ENCODE results near the gene UCKL1.

Gene UCKL1

DNA sequence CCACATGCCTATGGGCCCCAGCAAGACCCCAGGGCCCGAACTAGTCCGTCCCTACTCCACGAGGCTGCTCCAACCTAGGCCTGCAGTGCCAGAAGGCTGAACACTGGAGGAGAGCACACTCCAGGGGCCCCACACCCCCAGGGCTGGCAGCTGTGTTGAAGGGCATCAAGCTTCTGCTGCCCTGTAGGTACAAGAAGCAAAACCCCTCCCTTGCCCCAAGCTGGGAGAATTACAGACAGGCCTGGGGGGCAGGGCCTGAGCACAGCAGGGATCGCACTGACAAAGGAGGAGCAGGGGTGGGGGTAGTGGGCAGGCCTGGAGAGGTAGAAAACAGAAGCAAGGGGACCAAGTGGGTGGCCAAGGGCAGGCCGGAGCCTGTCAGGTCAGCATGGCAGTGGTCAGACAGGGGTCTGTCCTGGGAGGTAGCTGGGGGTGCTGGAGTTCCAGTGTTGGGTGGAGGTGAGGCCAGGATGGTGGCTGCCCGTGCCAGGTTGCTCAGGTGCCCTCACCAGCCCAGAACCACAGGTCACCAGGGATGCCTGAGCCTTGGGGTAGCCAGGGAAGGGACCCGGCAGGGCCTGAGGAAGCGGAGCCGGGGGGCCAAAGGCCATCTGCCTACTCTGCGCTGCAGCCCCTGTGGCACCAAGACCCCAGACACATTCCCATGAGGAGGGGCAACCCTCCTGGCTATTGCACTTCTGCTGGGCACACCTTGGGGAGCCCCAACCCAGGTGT, 2.9 kb upstream of the UCKL1 start:
- DNase-seq (ENCODE audit: low spot score): no peak

DNA sequence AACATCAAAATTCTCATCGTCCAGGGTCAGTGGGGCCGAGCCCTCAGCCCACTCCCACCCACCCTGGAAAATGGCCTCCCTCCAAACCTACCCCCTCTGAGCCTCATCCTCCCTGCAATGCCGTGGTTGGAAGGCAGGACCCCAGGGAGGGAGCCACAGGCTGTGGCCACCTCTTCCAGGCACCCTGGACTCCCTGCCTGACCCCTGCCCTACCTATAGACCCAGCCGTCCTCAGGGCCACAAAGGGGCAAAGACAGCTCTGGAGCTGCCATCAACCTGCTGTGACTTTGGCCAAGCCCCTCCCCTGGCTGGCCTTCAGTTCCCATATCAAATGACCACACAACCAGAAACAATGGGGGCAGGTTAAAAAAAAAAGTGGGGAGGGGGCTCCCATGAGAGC, 2.3 kb upstream of the UCKL1 start:
- no peak for DNase-seq (ENCODE audit: low spot score)

DNA sequence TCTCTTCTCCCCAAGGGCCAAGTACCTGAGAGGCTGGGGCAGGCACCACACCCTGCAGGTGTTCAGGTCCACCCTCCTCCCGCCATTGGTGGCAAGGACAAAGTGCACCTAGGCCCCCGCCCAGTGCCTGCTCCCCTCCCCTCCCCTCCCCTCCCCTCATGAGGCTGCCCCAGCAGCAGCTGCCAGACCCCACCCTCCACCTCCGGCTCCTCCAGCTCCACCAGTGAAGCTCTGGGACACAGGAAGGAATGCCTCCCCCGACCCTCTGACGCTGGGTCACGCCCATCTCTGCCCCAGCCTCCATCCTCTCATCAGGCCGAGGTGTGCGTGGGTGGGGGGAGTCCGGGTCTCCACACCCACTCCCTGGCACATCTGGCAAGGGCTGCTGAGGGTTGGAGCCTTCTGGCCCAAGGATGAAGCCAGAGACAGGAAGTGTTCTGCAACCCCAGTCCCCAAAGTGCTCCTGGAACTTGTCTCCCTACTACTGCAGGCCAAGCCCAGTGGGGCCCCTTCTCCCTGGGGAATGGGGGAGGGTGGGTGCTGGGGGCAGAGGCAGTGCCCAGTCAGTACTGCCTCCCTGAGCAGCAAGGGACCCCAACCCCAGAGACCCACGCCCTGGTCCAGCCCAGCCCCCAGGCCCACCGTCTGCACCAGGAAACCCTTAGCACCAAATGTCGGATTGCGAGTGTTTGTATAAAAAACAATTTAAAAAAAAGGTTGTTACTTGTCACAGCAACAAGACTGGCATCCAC, 1.6 kb upstream of the UCKL1 start:
- no peak for DNase-seq (ENCODE audit: low spot score)

DNA sequence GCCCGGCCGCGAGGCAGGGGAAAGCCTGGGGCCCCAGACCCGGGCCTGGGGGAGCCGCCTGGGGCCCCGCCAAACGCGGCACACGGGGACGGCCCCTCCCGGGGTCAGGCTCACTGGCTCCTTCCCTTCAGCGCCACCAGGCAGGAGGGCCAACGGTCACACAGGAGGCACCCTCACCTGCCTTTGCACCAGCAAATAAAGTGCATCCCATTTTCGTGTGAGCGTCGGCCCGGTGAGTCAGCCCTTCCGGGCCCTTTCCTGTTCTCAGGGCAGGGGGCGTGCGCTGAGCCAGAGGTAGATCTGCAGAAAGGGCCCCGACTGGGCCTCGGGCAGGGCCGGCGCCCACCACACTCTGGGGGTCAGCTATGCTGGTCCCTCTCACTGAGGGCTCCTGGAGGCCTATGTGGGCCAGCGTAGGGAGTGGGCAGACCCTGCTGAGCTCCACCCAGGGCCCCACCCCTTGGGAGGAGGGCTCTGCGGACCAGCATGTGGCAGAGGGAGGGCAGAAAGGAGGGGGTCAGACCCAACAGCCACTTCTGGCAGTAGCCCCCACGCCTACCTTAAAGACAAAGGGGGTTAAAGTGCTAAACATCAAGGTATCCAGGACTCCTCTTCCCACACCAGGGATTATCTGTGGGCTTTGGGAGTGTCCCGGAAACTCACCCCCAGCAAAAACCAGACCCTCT, 931 bp upstream of the UCKL1 start:
- peak; percentile 86 for DNase-seq (ENCODE audit: low spot score)

DNA sequence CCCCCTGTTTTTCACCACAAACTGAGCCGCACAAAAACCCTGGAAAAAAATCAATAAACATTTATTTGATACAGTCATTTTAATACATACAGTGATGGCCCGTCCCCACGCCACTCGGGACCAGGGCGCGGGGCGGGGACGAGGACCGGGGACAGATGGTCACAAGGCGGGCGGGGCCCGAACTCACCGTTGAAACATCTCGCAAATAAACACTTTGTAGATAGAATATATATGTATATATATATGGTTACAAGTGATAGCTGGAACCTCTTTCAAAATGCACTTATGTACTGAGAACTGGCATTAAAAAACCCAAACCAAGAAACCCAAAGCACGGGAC, 418 bp upstream of the UCKL1 start:
- DNase-seq (ENCODE audit: low spot score): no peak

DNA sequence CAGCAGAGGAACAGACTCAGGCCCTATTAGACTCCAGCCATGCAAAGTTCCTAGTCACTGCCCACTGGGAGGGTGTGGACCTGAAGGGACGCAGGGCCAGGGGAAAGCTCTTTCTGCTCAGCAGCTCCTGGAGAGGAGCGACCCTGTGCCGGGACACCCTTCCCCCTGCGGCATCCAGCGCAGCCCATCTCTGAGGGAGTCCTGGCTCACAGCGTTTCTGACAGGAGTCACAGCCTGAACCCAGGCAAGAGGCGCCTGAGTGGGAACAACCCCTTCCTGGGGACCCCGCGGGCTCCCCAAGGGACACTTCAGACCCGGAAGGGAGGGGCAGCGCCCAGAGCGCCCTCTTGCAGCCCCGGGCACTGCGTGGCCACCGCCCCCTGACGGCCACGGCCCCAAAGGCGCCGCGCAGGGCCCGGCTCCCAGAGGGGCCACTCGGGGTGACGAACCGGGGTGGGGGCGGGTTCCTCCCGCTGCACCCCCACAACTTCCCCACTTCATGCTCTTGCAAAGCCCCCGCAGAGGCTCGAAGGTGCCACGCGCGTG, 862 bp downstream of the UCKL1 start:
- DNase-seq (ENCODE audit: low spot score): no peak

DNA sequence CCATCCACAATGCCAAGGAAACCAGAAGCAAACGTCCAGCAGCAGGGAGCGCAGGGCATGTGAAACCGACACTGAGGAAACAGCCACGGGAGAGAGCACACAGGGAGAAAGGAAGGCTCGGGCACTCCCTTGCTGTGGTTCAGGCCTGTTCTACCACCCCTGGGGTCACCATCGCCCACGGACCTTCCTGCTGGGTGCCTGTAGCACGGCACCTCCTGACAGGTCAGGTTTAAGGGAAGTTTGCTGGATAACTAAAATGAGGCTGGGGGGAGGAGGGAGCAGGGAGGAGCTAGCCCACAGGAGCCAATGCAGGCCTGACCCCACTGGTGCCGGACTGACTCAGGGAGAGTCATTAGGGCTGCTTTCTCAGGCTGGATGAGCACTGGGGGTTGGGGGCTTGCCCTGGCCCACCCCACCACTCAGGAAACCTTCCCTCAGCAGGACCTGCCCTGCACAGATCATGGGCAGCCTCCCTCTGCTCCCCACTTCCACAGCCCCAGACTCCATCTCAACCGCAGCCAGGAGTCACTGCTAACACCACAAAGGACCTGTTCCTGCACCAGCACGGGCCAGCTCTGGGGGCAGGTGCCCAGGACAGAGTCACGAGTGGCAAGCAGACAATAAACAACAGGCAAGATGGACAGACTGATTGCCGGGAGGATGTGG, 2.3 kb downstream of the UCKL1 start:
- DNase-seq (ENCODE audit: low spot score): no peak

DNA sequence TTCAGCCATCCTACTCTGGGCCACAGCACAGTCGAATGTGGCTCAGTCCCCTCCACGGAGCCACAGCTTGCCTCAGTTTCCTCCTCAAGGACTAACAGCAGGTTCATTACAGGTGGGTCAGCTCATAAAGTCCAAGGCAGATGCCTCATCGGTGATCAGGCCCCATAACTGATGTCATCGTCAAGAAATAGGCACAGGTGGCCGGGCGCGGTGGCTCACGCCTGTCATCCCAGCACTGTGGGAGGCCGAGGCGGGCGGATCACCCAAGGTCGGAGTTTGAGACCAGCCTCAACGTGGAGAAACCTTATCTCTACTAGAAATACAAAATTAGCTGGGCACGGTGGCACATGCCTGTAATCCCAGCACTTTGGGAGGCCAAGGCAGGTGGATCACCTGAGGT, 3.4 kb downstream of the UCKL1 start:
- DNase-seq (ENCODE audit: low spot score): no peak

DNA sequence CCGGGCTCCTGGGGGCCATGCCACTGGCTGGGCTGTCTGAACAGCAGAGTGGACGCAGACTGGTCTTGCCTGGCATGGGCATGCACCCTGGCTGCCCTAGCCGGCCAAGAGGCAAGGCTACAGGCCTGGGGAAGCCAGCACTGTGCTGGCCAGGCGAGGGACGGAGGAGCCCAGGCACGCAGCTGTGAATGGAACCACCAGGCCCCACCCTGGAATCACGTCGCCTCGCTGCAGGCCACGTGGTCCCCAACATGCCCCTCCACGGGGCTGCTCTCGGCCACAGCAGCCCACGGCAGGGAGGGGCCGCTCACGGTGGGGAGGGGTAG, 4.0 kb downstream of the UCKL1 start:
- no peak for DNase-seq (ENCODE audit: low spot score)

DNA sequence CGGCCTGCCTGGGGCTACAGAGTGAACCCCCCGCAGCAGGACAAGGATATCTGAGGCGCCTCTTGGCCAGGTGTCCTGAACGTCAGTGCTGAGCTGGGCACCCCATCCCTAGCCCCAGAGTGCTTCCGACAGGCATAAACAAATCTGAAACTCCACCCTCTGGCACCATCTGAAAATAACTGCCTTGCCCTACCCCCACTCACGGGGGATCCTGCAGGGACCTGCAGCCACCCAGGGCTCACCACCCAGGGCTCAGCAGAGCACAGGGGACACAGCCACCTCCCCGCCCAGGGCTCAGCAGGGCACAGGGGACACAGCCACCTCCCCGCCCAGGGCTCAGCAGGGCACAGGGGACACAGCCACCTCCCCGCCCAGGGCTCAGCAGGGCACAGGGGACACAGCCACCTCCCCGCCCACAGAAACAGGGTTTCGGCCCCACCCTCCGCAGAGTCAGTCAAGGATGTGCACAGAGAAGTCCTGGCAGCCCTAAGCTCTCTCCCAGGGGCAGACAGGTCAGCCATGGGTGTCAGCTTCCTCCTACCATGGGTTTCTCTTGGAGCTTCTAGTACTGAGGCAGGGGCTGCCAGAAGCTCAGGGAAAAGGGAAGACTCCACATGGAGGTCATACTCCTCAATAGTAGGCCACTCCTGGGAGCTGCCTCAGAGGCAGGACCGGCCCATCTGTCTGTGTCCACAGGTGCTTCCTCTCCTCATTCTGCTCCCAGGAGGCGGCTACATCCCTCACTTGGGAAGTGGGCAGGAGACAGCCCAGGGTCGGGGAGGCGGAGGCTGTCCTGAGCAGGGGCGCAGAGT, 4.6 kb downstream of the UCKL1 start:
- DNase-seq (ENCODE audit: low spot score): no peak

DNA sequence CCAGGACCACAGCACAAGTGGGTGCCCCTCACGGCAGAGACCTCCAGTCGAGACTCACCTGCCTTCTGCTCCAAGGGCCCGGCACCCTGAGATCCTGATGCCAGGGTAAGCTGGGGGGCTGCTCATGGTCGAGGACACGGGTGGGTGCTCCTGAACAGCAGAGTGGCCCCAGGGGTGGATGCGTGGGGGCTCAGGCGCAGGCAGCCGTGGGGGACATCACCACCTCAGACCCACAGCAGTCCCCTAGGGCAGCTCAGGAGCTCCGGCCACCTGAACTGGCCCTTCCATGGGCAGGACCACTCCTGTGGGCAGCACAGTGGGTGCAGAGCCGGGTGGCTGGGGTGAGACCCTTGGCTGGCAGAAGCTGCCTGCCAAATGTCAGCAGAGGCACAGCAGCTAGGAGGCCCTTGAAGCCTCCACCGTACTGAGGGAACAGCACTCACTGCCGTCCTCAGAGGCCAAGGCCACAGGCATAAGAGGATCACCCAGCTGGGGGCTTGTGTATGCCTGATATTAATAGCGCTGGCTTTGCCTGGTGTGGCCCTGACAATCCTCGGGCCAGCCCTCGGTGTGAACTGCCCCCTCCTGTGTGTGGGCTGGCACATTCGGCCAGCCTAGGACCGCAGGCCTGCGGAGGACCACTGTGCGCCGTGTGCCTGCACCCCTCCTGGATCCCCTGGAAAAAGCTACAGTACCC, 5.4 kb downstream of the UCKL1 start:
- DNase-seq (ENCODE audit: low spot score): no peak

DNA sequence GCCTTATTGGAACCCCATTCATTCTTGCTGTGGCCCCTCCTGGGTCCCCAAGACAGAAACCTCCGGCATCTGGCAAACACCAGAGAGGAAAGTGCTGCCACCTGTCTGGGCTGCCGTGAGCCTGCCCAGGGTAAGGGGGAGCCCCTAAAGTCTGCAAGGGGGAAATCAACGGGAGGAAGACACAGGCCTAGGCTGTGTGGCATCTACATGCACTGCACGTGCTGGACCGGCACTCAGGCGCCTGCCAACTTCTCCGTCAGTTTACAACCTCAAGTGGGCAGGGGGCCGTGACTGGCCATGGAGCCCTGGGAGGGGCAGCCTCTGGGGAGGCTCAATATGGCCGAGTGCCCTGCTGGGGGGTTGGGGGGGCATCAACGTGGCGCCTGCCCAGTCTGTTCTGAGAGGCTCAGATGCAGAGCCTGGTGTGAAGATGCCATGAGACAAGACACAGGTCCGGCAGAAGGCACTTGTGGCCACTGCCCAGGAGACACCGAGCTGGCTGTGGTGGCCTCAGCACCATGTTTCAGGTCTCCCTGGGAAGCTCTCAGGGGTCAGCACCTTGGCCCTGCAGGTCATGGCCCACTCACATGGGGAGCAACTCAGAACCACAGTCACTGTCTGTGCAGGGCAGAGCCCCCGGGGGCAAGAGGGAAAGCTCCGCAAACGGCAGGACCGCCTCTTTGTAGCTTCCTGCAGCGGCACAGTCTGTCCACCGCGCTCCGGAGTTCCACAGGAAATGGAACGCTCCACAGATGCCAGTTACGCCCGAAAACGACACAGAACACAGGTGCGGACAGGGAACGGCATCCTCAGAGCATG, 8.4 kb downstream of the UCKL1 start:
- DNase-seq (ENCODE audit: low spot score): no peak

DNA sequence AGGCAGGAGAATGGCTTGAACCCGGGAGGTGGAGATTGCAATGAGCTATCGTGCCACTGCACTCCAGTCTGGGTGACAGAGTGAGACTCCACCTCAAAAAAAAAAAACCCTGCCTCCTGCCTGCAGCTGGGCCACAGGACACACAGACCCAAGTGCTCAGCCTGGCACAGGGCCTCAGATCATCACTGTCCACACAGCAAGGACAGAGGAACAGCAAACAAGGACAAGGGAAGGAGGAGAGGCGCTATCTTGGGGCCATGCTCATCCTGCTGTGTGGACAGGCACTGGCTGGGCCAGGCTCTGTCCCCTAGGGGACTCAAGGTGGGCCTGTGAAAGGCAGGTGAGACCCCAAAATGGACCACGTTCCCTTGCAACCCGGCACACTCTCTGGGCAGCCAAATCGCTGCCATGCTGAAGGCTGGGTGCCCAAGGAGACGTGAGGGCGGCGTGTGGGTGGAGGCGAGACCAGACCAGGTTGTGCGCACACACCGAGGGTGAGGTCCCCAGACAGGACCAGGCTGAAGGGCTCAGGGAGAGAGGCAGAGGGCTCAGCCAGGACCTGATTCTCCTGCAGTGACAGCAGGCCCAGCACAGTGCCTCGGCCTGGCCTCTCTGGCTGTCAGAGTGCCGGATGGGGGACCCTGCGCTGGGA, 9.1 kb downstream of the UCKL1 start:
- no peak for DNase-seq (ENCODE audit: low spot score)

DNA sequence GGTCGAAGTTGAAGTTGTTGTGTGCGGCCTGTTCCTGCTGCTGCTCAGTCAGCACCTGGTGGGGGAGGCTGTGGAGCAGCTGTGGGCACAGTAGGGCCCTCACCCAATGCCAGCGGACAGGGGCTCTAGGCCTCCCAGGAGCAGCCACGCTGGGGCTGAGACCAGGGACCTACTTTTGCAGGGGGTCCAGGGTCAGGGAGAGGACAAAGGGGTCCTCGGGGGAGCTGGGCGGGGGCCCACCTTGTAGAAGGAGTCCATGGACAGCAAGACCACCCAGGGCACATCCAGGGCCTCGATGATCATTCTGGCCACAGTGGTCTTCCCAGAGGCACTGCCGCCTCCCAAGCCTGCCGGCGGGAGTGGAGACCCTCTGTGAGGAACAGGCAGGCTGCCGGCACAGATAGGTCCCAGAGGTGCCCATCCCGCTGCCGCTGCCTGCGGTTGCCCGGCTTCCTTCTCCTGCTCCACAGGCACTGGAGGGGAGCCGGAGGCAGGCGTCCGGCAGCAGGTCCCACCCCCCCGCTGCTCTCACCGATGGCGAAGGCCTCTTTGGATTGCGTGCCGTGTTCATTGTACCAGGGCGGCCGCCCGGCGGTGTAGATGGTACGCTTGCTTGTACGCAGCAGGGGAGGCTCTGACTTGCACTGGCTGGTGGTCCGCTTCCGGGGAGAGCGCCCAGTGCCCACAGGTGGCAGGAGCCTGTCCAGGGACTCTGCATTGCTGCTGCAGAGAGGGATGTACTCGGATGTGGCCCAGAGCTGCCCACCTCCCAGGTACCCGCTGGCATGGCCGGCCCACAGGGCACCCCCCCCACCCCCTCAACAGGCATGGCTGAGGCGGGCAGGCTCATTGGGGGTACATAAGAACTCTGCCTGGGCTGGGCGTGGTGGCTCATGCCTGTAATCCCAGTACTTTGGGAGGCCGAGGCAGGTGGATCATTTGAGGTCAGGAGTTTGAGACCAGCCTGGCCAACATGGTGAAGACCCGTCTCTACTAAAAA, 10.0 kb downstream of the UCKL1 start:
- no peak for DNase-seq (ENCODE audit: low spot score)

DNA sequence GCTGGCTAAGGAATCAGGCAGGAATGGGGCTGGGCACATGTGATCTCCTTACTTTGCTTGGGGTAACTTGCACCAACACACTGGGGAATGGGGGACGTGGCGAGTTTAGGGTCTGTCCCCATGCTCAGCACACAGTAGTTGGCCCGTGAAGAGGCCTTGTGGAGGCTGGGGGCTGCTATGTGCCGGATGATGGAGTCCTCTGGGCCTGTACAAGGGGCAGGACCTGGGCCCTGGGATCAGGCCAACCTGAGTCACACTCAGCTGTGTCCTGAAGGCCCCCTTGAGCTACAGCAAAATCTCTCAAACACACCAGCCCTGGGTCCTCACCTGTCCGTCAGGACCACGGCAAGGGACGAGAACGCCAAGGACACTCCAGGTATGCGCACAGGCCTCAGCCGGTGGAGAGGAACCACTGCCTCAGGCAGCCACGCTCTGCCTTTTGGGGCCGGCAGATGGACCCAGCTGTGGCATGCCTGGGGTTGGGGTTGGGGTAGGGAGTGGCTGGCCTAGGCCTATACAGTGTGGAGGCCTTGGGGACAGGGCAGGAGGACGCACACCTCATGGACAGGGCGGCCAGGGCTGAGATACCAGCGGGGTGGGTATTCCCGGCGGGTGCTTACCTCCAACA, 11.1 kb downstream of the UCKL1 start:
- no peak for DNase-seq (ENCODE audit: low spot score)

DNA sequence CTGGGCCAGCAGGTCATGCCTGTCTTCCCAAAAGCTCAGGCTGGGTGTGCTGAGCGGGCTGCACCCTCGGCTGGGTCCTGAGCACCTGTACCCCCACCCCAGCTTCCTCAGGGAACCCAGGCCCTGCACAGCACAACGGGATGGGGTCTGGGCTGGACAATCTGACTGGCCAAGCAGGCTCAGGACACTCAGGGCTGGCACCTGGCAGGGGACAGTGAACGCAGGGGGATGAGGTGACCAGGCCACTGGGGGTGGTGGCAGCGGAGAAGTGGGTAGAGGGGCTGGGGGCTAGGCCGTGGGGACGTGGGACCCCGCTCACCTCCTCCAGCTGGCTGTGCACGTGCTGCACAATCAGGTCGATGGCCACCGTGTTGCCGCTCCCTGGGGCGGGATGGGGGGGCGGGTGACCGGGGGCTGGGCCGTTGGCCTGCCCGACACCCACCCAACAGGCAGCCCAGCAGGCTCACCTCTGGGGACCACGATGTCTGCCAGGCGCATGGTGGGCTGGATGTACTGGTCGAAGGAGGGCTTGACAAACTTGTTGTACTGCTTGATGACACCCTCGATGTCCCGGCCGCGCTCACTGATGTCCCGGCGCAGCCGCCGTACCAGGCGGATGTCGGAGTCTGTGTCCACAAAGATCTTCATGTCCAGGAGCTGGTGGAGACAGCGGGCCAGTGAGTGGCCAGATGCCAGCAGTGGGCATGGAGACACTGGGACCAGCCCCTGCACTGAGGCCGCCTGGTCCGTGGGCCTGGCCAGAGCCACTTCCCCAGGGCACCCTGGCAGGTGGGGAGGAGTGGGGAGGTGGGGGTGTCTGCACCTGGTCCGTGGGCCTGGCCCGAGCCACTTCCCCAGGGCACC, 11.9 kb downstream of the UCKL1 start:
- no peak for DNase-seq (ENCODE audit: low spot score)

DNA sequence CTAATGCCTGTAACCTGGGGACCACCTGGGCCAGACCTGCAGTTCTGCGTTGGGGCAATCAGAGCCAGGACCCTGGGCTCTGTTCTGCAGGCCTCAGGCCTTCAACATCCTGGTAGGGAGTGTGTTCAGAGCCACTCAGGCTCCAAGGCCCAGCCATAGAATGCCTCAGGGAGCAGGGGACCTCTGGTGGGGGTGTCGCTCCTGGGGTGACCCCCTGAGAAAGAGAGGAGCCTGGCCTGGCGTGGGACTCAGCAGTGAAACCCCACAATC, 12.5 kb downstream of the UCKL1 start:
- no peak for DNase-seq (ENCODE audit: low spot score)
